Neuronal stem cell (in vitro differentiated cells): ENCODE data around the gene SMYD3.

Experiments used
- DNase-seq: peaks from one replicate; pipeline ENCODE4 v3.0.0-alpha.2; 2013; ENCODE audit warnings: low spot score
- H2AFZ ChIP-seq: one replicate; pipeline ENCODE4 v1.6.1; 2013; ENCODE audit warnings: mild to moderate bottlenecking, low read length, inconsistent platforms
- H2AK5ac ChIP-seq: 2 replicates; pipeline ENCODE4 v1.6.1; 2013; ENCODE audit warnings: low read depth, mild to moderate bottlenecking, inconsistent platforms, low read length, moderate library complexity, mixed read lengths
- H2BK120ac ChIP-seq: 2 replicates; pipeline ENCODE4 v1.6.1; 2013; ENCODE audit warnings: low read depth, mild to moderate bottlenecking, inconsistent platforms, low read length, moderate library complexity, mixed read lengths
- H2BK12ac ChIP-seq: one replicate; pipeline ENCODE4 v1.6.1; 2013; ENCODE audit warnings: low read length, inconsistent platforms
- H2BK15ac ChIP-seq: 2 replicates; pipeline ENCODE4 v1.6.1; 2013; ENCODE audit warnings: mild to moderate bottlenecking, low read length, inconsistent platforms, mixed read lengths
- H2BK5ac ChIP-seq: one replicate; pipeline ENCODE4 v1.6.1; 2013; ENCODE audit warnings: inconsistent platforms, mild to moderate bottlenecking, low read length, moderate library complexity
- H3K14ac ChIP-seq: one replicate; pipeline ENCODE4 v1.6.1; 2013; ENCODE audit warnings: low read length, inconsistent platforms
- H3K18ac ChIP-seq: 2 replicates; pipeline ENCODE4 v1.6.1; 2013; ENCODE audit warnings: low read length, inconsistent platforms
- H3K23ac ChIP-seq: 2 replicates; pipeline ENCODE4 v1.6.1; 2013; ENCODE audit warnings: low read depth, mild to moderate bottlenecking, mixed read lengths, low read length, inconsistent platforms; ENCODE audit not compliant: poor library complexity
- H3K27ac ChIP-seq: replicated peaks from 3 replicates; pipeline ENCODE4 v1.5.1; 2013; ENCODE audit warnings: low read length, inconsistent platforms
- H3K27me3 ChIP-seq, 3 experiments: 2 replicates each; pipeline ENCODE4 v1.6.1; 2013; ENCODE audit warnings: low read length in 3 of 3, mild to moderate bottlenecking in 2 of 3, inconsistent platforms in 1 of 3, low read depth in 1 of 3, mixed read lengths in 1 of 3, moderate library complexity in 1 of 3; ENCODE audit not compliant: control insufficient read depth in 3 of 3, insufficient read depth in 3 of 3
- H3K36me3 ChIP-seq, 2 donors: replicated peaks in 1 of 2; 2 replicates each; pipeline ENCODE4 v1.6.1; 2013; ENCODE audit warnings: low read length in 2 of 2; ENCODE audit not compliant: control insufficient read depth in 2 of 2, insufficient read depth in 2 of 2
- H3K4ac ChIP-seq: 2 replicates; pipeline ENCODE4 v1.6.1; 2013; ENCODE audit warnings: inconsistent platforms, mild to moderate bottlenecking, low read length, moderate library complexity
- H3K4me1 ChIP-seq, 2 donors: 1 replicate in 1 of 2; 2 replicates in 1 of 2; pipeline ENCODE4 v1.6.1; 2013; ENCODE audit warnings: low read length in 2 of 2, low read depth in 1 of 2; ENCODE audit not compliant: control insufficient read depth in 2 of 2, insufficient read depth in 1 of 2
- H3K4me2 ChIP-seq: one replicate; pipeline ENCODE4 v1.6.1; 2013; ENCODE audit warnings: mild to moderate bottlenecking, low read length, inconsistent platforms; ENCODE audit not compliant: insufficient read depth, poor library complexity, severe bottlenecking
- H3K4me3 ChIP-seq, 2 donors: 2 replicates each; pipeline ENCODE4 v1.5.1; 2013; ENCODE audit warnings: low read length in 2 of 2, mild to moderate bottlenecking in 2 of 2, inconsistent platforms in 1 of 2, moderate library complexity in 1 of 2
- H3K79me1 ChIP-seq: one replicate; pipeline ENCODE4 v1.6.1; 2013; ENCODE audit warnings: low read depth, mild to moderate bottlenecking, inconsistent platforms, low read length, moderate library complexity
- H3K9ac ChIP-seq: one replicate; pipeline ENCODE4 v1.6.1; 2013; ENCODE audit warnings: mild to moderate bottlenecking, low read depth, low read length, inconsistent platforms; ENCODE audit not compliant: poor library complexity
- H3K9me3 ChIP-seq, 2 donors: replicated peaks in 1 of 2; 2 replicates each; pipeline versions ENCODE3 to v1.6.1; 2013; ENCODE audit warnings: low read length in 2 of 2, mild to moderate bottlenecking in 2 of 2, inconsistent platforms in 1 of 2, low read depth in 1 of 2, mixed read lengths in 1 of 2, moderate library complexity in 1 of 2; ENCODE audit not compliant: control insufficient read depth in 2 of 2, insufficient read depth in 1 of 2
- H4K8ac ChIP-seq: one replicate; pipeline ENCODE4 v1.6.1; 2013; ENCODE audit warnings: low read depth, mild to moderate bottlenecking, inconsistent platforms, low read length, moderate library complexity
- H4K91ac ChIP-seq: one replicate; pipeline ENCODE4 v1.6.1; 2013; ENCODE audit warnings: low read length, low read depth, mild to moderate bottlenecking, inconsistent platforms; ENCODE audit not compliant: poor library complexity
- WGBS, 2 donors: extraction: QIAGEN DNeasy Blood & Tissue Kit; methylation state at CpG; one replicate each; pipeline ENCODE4 v1.1.7; 2013; ENCODE audit warnings: missing lambda C conversion rate in 2 of 2, mixed read lengths in 1 of 2; ENCODE audit not compliant: insufficient read length in 2 of 2, insufficient replicate concordance in 1 of 2; ENCODE audit errors: extremely low coverage in 2 of 2; 5-methylcytosine and 5-hydroxymethylcytosine counted together

SMYD3 gene

DNA sequence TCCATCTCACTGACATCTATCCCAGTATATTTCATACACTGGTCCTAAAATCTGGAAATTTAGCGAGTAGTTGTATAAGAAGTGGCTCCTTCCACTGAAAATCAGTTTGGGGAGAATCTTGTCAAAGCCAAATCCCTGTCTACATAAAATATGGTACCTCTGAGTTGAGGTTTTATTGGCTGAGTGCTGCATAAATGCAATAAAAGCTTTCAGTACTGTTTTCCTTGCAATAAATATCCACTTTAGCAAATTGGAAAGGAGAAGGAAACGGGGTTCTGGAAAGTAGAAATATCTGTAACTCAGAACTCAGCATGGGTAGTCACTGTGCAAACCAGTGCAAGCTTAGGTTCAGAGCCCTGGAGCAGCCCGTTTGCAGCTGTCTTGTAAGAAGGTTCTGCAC, 580.2 kb downstream of the SMYD3 start:
- H2AK5ac ChIP-seq = no peak overlapping the region
- no peak overlapping the region for H2BK12ac ChIP-seq
- no peak overlapping the region for H3K4me3 ChIP-seq
- no peak overlapping the region for H3K4ac ChIP-seq
- no peak overlapping the region for H3K9ac ChIP-seq
- no peak overlapping the region for H3K14ac ChIP-seq
- no peak for DNase-seq
- H3K36me3 ChIP-seq = no peaks in the 10 kb centered on the region
- H3K4me2 ChIP-seq = no peak overlapping the region
- H3K79me1 ChIP-seq = no peaks in the 10 kb centered on the region
- no peak overlapping the region for H3K27ac ChIP-seq
- no peak overlapping the region for H2BK15ac ChIP-seq
- WGBS, 2 donors = no CpG with 5 or more reads among the region's 3 CpGs
- H2BK120ac ChIP-seq = no peak overlapping the region
- H3K9me3 ChIP-seq = no peaks in the 10 kb centered on the region
- H3K18ac ChIP-seq = no peak overlapping the region
- no peaks in the 10 kb centered on the region for H3K4me1 ChIP-seq
- H3K23ac ChIP-seq = no peak overlapping the region
- no peaks in the 10 kb centered on the region for H3K27me3 ChIP-seq
- H4K91ac ChIP-seq = no peak overlapping the region
- H2AFZ ChIP-seq = no peak overlapping the region
- H2BK5ac ChIP-seq = no peak overlapping the region
- H4K8ac ChIP-seq = no peak overlapping the region

- Histone ChIP-seq H2AFZ (no peak overlapping the region), H3K36me3 (no peaks in the 10 kb centered on the region), H4K91ac (no peak overlapping the region), H3K23ac (no peak overlapping the region), H2AK5ac (no peak overlapping the region), H3K79me1 (no peaks in the 10 kb centered on the region), H3K9me3 (no peaks in the 10 kb centered on the region), H3K4me1 (no peaks in the 10 kb centered on the region), H3K9ac (no peak overlapping the region), H3K27me3 (no peaks in the 10 kb centered on the region), H2BK5ac (no peak overlapping the region), H2BK120ac (no peak overlapping the region), H3K4ac (no peak overlapping the region), H2BK15ac (no peak overlapping the region), H2BK12ac (no peak overlapping the region), H4K8ac (no peak overlapping the region), H3K4me3 (no peak overlapping the region), H3K14ac (no peak overlapping the region), H3K4me2 (no peak overlapping the region), H3K18ac (no peak overlapping the region), H3K27ac (no peak overlapping the region)
- WGBS, 2 donors = no CpG with 5 or more reads among the region's 7 CpGs
- no peak for DNase-seq
These were observed 583.9 kb downstream of the SMYD3 start for GRCh38 chr1:245923215-245923614.

- no peak overlapping the region for H3K4me3 ChIP-seq
- no peak for DNase-seq
- WGBS, 2 donors = no CpG with 5 or more reads among the region's 2 CpGs
- no peaks in the 10 kb centered on the region for H3K9me3 ChIP-seq
- H2BK12ac ChIP-seq = no peak overlapping the region
- H3K14ac ChIP-seq = no peak overlapping the region
- no peak overlapping the region for H2AK5ac ChIP-seq
- H4K91ac ChIP-seq = no peak overlapping the region
- H3K18ac ChIP-seq = no peak overlapping the region
- no peaks in the 10 kb centered on the region for H3K79me1 ChIP-seq
- no peak overlapping the region for H3K27ac ChIP-seq
- no peaks in the 10 kb centered on the region for H3K4me1 ChIP-seq
- no peak overlapping the region for H2BK15ac ChIP-seq
- H3K36me3 ChIP-seq = no peaks in the 10 kb centered on the region
- no peak overlapping the region for H2BK5ac ChIP-seq
- no peak overlapping the region for H3K9ac ChIP-seq
- no peaks in the 10 kb centered on the region for H3K27me3 ChIP-seq
- no peak overlapping the region for H4K8ac ChIP-seq
- no peak overlapping the region for H3K4me2 ChIP-seq
- H2AFZ ChIP-seq = no peak overlapping the region
- H3K4ac ChIP-seq = no peak overlapping the region
- H2BK120ac ChIP-seq = no peak overlapping the region
- H3K23ac ChIP-seq = no peak overlapping the region
These were observed 585.7 kb downstream of the SMYD3 start for GRCh38 chr1:245921417-245921816.

DNA sequence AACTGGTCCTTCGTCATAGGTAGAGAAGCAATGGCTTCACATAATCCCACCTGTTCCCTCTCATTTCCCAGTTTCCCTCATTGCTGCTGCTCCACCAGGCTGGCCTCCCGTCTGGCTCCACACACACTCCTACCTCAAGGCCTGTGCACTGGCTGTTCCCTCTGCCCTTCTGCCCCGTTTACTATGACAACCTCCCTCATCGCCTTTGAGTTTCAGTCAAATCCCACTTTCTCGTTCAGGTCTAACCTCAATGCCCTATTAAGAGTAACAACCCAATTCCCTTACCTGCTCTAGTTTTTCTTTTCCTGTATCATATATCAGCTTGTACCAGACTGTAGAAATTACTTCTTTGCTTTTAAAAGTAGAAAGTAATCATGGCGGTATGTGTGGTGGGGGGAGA, 589.7 kb downstream of the SMYD3 start:
- Histone ChIP-seq H2BK15ac (no peak overlapping the region), H3K4me1 (no peaks in the 10 kb centered on the region), H3K4ac (no peak overlapping the region), H3K79me1 (no peaks in the 10 kb centered on the region), H2AFZ (no peak overlapping the region), H3K9ac (no peak overlapping the region), H2AK5ac (no peak overlapping the region), H3K36me3 (no peaks in the 10 kb centered on the region), H3K23ac (no peak overlapping the region), H3K27ac (no peak overlapping the region), H3K18ac (peak overlapping the region; percentile 20), H4K91ac (no peak overlapping the region), H3K9me3 (no peaks in the 10 kb centered on the region), H2BK12ac (no peak overlapping the region), H3K27me3 (no peaks in the 10 kb centered on the region), H3K14ac (no peak overlapping the region), H2BK5ac (no peak overlapping the region), H3K4me2 (no peak overlapping the region), H4K8ac (no peak overlapping the region), H2BK120ac (no peak overlapping the region), H3K4me3 (no peak overlapping the region)
- no CpG with 5 or more reads among the region's 6 CpGs for WGBS, 2 donors
- DNase-seq = no peak
